Measurements from ENCODE around the gene RAC3. TPM values are rescaled to one million over a fixed set of nuclear protein-coding genes. Genes with fewer than 3 reads are reported as not detected.

Gene RAC3
- total RNA-seq, 2 donors from 2014 or later: 41.8 to 93.9 TPM

DNA sequence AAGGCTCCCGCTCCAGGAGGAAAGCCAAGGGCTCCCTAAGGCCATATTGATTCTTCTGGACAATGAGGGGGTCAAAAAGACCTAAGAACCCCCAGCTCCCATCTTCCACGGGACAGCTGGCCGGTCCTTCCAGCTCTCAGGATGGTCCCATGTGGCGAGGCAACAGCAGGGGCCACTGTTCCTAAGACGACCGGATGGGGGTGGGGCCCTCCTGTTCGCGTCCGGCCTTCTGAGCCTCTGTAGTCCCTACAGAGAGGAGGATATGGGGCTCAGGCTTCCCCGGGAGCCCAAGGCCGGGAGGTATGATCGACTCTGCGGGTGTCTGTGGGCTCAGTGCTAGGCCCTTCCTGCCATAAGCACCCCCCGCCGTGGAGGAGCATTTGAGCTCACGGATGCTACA is 12.0 kb downstream of the RAC3 start:
- WGBS: 72% methylated on average over 15 of the region's 16 CpGs
- Histone ChIP-seq H3K4me3 (no peak overlapping the region), H3K4me1 (replicated peaks) (no peaks in the 10 kb centered on the region), H3K9me3 (no peaks in the 10 kb centered on the region), H3K27ac (no peak overlapping the region), H3K36me3 (peaks cover 0 to 10% of the 10 kb centered on the region in 2 donors), H3K27me3 (replicated peaks; ENCODE audit: insufficient read depth) (no peaks in the 10 kb centered on the region)
- no peak for DNase-seq (ENCODE audit: low spot score)
- TF ChIP-seq POLR2AphosphoS5 (IDR thresholded peaks at IDR 0.05) (no peak), POLR2A (IDR thresholded peaks at IDR 0.05) (no peak)
- TF ChIP-seq, protein P1, sequence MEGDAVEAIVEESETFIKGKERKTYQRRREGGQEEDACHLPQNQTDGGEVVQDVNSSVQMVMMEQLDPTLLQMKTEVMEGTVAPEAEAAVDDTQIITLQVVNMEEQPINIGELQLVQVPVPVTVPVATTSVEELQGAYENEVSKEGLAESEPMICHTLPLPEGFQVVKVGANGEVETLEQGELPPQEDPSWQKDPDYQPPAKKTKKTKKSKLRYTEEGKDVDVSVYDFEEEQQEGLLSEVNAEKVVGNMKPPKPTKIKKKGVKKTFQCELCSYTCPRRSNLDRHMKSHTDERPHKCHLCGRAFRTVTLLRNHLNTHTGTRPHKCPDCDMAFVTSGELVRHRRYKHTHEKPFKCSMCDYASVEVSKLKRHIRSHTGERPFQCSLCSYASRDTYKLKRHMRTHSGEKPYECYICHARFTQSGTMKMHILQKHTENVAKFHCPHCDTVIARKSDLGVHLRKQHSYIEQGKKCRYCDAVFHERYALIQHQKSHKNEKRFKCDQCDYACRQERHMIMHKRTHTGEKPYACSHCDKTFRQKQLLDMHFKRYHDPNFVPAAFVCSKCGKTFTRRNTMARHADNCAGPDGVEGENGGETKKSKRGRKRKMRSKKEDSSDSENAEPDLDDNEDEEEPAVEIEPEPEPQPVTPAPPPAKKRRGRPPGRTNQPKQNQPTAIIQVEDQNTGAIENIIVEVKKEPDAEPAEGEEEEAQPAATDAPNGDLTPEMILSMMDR (IDR thresholded peaks at IDR 0.05): no peak
- intact Hi-C loops (cut with DNase I): no loop called here

DNA sequence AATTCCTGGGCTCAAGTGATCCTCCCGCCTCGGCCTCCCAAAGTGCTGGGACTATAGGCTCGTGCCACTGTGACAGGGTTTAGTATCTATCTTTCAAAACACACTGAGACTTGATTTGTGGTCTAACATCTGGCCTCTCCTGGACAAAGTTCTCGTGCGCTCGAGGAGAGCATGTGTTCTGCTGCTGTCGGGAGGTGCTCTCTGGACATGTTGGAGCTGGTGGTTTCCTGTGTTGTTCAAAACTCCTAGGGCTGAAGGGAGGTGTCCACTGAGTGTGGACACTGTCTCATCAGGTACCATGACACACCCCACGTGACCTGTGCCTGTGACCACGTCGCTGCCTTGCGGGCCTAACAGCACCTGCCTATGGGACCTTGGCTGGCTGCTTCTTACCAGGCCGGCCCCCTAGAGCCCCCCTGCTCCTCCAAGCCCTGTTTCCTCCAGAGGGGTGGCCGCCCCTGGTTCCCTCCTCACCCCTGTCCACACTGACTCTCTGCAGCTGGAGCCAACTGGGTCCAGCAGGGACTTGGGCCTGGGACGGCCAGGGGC is 14.5 kb downstream of the RAC3 start:
- intact Hi-C loops (cut with DNase I): no loop called here

DNA sequence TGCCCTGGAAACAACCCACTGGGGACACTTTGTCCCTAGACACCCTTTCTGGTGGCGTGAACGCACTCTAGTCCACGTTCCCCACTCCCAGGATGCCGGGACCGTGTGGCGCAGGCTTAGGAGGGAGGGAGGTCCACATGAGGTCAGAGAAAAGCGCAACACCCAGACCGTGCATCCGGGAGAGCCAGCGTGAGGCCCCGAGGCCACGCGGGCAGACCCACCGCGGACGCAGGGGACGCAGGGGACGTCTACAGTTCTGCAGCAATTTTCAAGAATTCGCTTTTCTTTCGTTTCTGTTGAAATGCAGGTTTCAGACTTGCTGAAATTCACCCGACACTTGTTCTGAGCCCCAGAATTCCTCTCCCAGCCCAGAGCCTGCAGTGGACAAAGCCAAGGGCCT is 15.4 kb downstream of the RAC3 start:
- intact Hi-C loops (cut with DNase I): no loop called here

More for the DNA sequence above, 14.5 kb downstream of the RAC3 start:
- no peak for DNase-seq (ENCODE audit: low spot score)
- H3K27me3 ChIP-seq (replicated peaks; ENCODE audit: insufficient read depth): no peaks in the 10 kb centered on the region
- H3K4me3 ChIP-seq: no peak overlapping the region
- H3K4me1 ChIP-seq (replicated peaks): peaks cover 7% of the 10 kb centered on the region
- H3K9me3 ChIP-seq: no peaks in the 10 kb centered on the region
- 77% methylated on average over 14 of the region's 14 CpGs for WGBS
- TF ChIP-seq, protein P1 (IDR thresholded peaks at IDR 0.05): no peak
- TF ChIP-seq POLR2A (IDR thresholded peaks at IDR 0.05) (no peak), POLR2AphosphoS5 (IDR thresholded peaks at IDR 0.05) (no peak)
- no peak overlapping the region for H3K27ac ChIP-seq
- H3K36me3 ChIP-seq: peaks cover 6 to 10% of the 10 kb centered on the region in 2 donors

DNA sequence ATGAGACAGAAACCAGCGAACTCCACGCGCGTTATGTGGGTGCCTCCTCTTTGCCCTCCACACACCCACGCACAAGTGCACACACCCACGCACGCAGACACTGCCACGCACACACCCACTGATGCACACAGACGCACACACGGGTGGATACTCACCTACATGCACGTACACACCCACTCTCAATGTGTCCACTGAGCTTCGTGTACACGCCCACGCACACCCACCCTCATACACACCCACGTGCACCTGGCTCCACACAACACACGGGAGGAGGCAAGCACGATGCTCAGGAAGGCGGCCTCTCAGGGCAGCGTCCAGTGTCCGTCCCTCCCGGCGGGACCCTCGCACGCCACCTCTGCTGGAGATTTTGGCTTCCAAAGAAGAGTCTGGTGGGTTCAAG is 15.9 kb downstream of the RAC3 start:
- no peak for DNase-seq (ENCODE audit: low spot score)
- TF ChIP-seq, protein P1 (IDR thresholded peaks at IDR 0.05): no peak
- no peak for TF ChIP-seq POLR2A (IDR thresholded peaks at IDR 0.05)
- no peak for TF ChIP-seq POLR2AphosphoS5 (IDR thresholded peaks at IDR 0.05)
- Histone ChIP-seq H3K36me3 (peaks cover 6 to 10% of the 10 kb centered on the region in 2 donors), H3K4me1 (replicated peaks) (peaks cover 9% of the 10 kb centered on the region), H3K4me3 (no peak overlapping the region), H3K9me3 (no peaks in the 10 kb centered on the region), H3K27ac (no peak overlapping the region), H3K27me3 (replicated peaks; ENCODE audit: insufficient read depth) (no peaks in the 10 kb centered on the region)
- intact Hi-C loops (cut with DNase I): no loop called here
- 92% methylated on average over 24 of the region's 24 CpGs for WGBS

More for the DNA sequence above, 15.4 kb downstream of the RAC3 start:
- TF ChIP-seq POLR2A (IDR thresholded peaks at IDR 0.05): no peak
- TF ChIP-seq POLR2AphosphoS5 (IDR thresholded peaks at IDR 0.05): no peak
- TF ChIP-seq, protein P1 (IDR thresholded peaks at IDR 0.05): no peak
- H3K4me3 ChIP-seq: no peak overlapping the region
- WGBS: 92% methylated on average over 21 of the region's 21 CpGs
- peaks cover 7% of the 10 kb centered on the region for H3K4me1 ChIP-seq (replicated peaks)
- peaks cover 6 to 10% of the 10 kb centered on the region in 2 donors for H3K36me3 ChIP-seq
- H3K27me3 ChIP-seq (replicated peaks; ENCODE audit: insufficient read depth): no peaks in the 10 kb centered on the region
- no peak overlapping the region for H3K27ac ChIP-seq
- H3K9me3 ChIP-seq: no peaks in the 10 kb centered on the region
- no peak for DNase-seq (ENCODE audit: low spot score)

DNA sequence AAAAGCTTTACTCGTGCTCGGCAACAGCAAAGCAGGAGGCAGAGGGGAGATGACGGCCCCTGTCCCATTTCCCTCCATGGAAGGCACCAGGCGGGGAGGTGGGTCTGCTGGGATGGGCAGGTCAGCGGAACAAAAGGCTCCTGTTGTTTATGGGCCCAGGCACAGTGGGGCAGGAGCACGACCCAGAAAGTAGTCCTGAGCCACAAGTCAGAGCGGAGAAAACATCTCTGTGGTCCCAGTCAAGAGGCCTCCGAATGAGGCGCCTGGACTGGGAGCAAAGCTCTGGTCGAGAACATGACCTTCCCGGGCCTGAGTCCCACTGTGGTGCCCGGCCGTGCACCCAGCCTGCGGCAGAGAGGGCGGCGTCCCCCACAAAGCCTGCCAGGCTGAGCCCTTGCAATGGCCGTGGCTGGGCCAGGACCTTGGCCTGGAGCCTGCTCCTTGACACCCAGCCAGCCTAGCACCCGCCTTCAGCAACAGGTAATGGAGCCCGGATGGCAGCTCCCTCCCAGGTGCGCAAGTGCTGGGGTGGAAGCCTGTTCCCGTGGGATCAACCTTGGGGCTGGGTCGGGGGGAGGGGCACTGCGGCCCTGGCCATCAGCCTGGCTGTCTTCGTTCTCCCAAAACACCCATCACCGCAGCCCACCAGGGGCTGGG is 16.6 kb downstream of the RAC3 start:
- no peak overlapping the region for H3K4me3 ChIP-seq
- H3K36me3 ChIP-seq: peaks cover 6 to 10% of the 10 kb centered on the region in 2 donors
- DNase-seq (ENCODE audit: low spot score): no peak
- H3K4me1 ChIP-seq (replicated peaks): peaks cover 14% of the 10 kb centered on the region
- H3K27ac ChIP-seq: no peak overlapping the region
- no peak for TF ChIP-seq POLR2A (IDR thresholded peaks at IDR 0.05)
- TF ChIP-seq POLR2AphosphoS5 (IDR thresholded peaks at IDR 0.05): no peak
- TF ChIP-seq, protein P1 (IDR thresholded peaks at IDR 0.05): no peak
- intact Hi-C loops (cut with DNase I): no loop called here
- 83% methylated on average over 25 of the region's 25 CpGs for WGBS
- no peaks in the 10 kb centered on the region for H3K9me3 ChIP-seq
- no peaks in the 10 kb centered on the region for H3K27me3 ChIP-seq (replicated peaks; ENCODE audit: insufficient read depth)
